CD14-positive monocyte (primary cell): ENCODE measurements around the gene CDH11. TPM values are rescaled to one million over a fixed set of nuclear protein-coding genes. Genes with fewer than 3 reads are reported as not detected.

Experiments
- DNase-seq, 3 donors: peaks; one replicate each; pipeline ENCODE4 v3.0.0-alpha.2; 2011 to 2022
- H2AFZ ChIP-seq: 2 replicates; pipeline ENCODE4 v1.6.0; 2012; ENCODE audit warnings: mild to moderate bottlenecking, low read depth, low read length, inconsistent platforms; ENCODE audit not compliant: insufficient read depth, poor library complexity, severe bottlenecking
- H3K27ac ChIP-seq, 2 donors: 1 replicate in 1 of 2; 2 replicates in 1 of 2; pipeline ENCODE4 v1.5.1; 2012 to 2013; ENCODE audit warnings: low read length in 2 of 2, control low read depth in 1 of 2, inconsistent platforms in 1 of 2, low read depth in 1 of 2, mild to moderate bottlenecking in 1 of 2
- H3K27me3 ChIP-seq, 2 donors: one replicate each; pipeline versions ENCODE4 v1.6.0 to v1.6.1; 2011 to 2013; ENCODE audit warnings: low read length in 2 of 2; ENCODE audit not compliant: control insufficient read depth in 2 of 2, insufficient read depth in 2 of 2
- H3K36me3 ChIP-seq, 2 donors: replicated peaks in 1 of 2; 1 replicate in 1 of 2; 2 replicates in 1 of 2; pipeline versions ENCODE4 v1.5.1 to v1.6.1; 2012 to 2013; ENCODE audit warnings: low read length in 2 of 2, control low read depth in 1 of 2, inconsistent platforms in 1 of 2, mild to moderate bottlenecking in 1 of 2; ENCODE audit not compliant: insufficient read depth in 2 of 2, control insufficient read depth in 1 of 2
- H3K4me1 ChIP-seq, 2 donors: 1 replicate in 1 of 2; 2 replicates in 1 of 2; pipeline versions ENCODE4 v1.5.1 to v1.6.1; 2012 to 2013; ENCODE audit warnings: low read length in 2 of 2, control low read depth in 1 of 2, inconsistent platforms in 1 of 2, mild to moderate bottlenecking in 1 of 2, moderate library complexity in 1 of 2; ENCODE audit not compliant: insufficient read depth in 2 of 2, control insufficient read depth in 1 of 2
- H3K4me2 ChIP-seq: replicated peaks from 2 replicates; pipeline ENCODE3; 2012; ENCODE audit warnings: low read length, moderate library complexity, mild to moderate bottlenecking; ENCODE audit not compliant: poor library complexity, severe bottlenecking; ENCODE audit errors: extremely low read depth
- H3K4me3 ChIP-seq, 3 experiments: fragments of 200-600 bp in 1 of 3; sonication (generic) in 1 of 3; replicated peaks in 1 of 3; 1 replicate in 2 of 3; 2 replicates in 1 of 3; pipeline ENCODE4 v1.5.1; 2011 to 2013; ENCODE audit warnings: low read length in 3 of 3, mild to moderate bottlenecking in 3 of 3, control low read depth in 2 of 3, low read depth in 2 of 3, inconsistent platforms in 1 of 3, moderate library complexity in 1 of 3
- H3K79me2 ChIP-seq: 2 replicates; pipeline ENCODE4 v1.6.0; 2012; ENCODE audit warnings: mild to moderate bottlenecking, control low read depth, inconsistent platforms, low read length, moderate library complexity; ENCODE audit not compliant: insufficient read depth
- H3K9ac ChIP-seq: 2 replicates; pipeline ENCODE4 v1.6.0; 2017; ENCODE audit warnings: low read length, mild to moderate bottlenecking; ENCODE audit not compliant: insufficient read depth, poor library complexity, severe bottlenecking
- H3K9me3 ChIP-seq, 2 donors: replicated peaks in 1 of 2; 1 replicate in 1 of 2; 2 replicates in 1 of 2; pipeline versions ENCODE4 v1.5.1 to v1.6.1; 2012 to 2013; ENCODE audit warnings: low read length in 2 of 2, control low read depth in 1 of 2; ENCODE audit not compliant: control insufficient read depth in 1 of 2, insufficient read depth in 1 of 2
- H4K20me1 ChIP-seq: 2 replicates; pipeline ENCODE4 v1.6.0; 2012; ENCODE audit warnings: mild to moderate bottlenecking, low read length, control low read depth, moderate library complexity; ENCODE audit not compliant: insufficient read depth
- H3K27ac Mint-ChIP-seq, 7 donors: one replicate each; pipeline ENCODE4 v1.8.0; 2020; ENCODE audit warnings: mild to moderate bottlenecking in 7 of 7, mixed read lengths in 7 of 7, moderate library complexity in 6 of 7, inconsistent platforms in 2 of 7
- H3K27me3 Mint-ChIP-seq, 3 donors: one replicate each; pipeline ENCODE4 v1.8.0; 2021 to 2022; ENCODE audit warnings: low read depth in 3 of 3, mild to moderate bottlenecking in 3 of 3, mixed read lengths in 3 of 3, moderate library complexity in 3 of 3, inconsistent platforms in 1 of 3
- H3K36me3 Mint-ChIP-seq, 2 donors: one replicate each; pipeline ENCODE4 v1.8.0; 2020; ENCODE audit warnings: mixed read lengths in 2 of 2, inconsistent platforms in 1 of 2, mild to moderate bottlenecking in 1 of 2
- H3K4me1 Mint-ChIP-seq: one replicate; pipeline ENCODE4 v1.8.0; 2020; ENCODE audit warnings: mild to moderate bottlenecking, mixed read lengths
- H3K4me3 Mint-ChIP-seq, 2 donors: one replicate each; pipeline ENCODE4 v1.8.0; 2020; ENCODE audit warnings: mild to moderate bottlenecking in 2 of 2, mixed read lengths in 2 of 2, moderate library complexity in 1 of 2
- H3K9me3 Mint-ChIP-seq, 7 donors: one replicate each; pipeline ENCODE4 v1.8.0; 2020 to 2022; ENCODE audit warnings: mixed read lengths in 7 of 7, mild to moderate bottlenecking in 6 of 7, moderate library complexity in 6 of 7, inconsistent platforms in 2 of 7
- CTCF ChIP-seq: fragments of 200-600 bp; IDR thresholded peaks from one replicate; pipeline ENCODE4 v1.8.0; 2022; ENCODE audit warnings: antibody characterized with exemption, mild to moderate bottlenecking
- WGBS: methylation state at CpG from one replicate; pipeline ENCODE4 v1.1.5; 2013; ENCODE audit warnings: missing lambda C conversion rate; ENCODE audit not compliant: insufficient coverage; 5-methylcytosine and 5-hydroxymethylcytosine counted together
- intact Hi-C, 2 donors: fragments of 100-400 bp; cut with micrococcal nuclease; formaldehyde crosslinking; loops; one replicate each; pipeline versions ENCODE4 v1.15.0 to v1.15.1; 2023
- polyA plus RNA-seq, 3 donors: library from polyadenylated mRNA; depleted of rRNA in 1 of 3; unstranded in 2 of 3; stranded (reverse) in 1 of 3; fragments of 300-500 nt in 2 of 3; fragments of >200 nt in 1 of 3; fragmentation: Illumina TruSeq in 2 of 3; gene quantifications; 1 replicate in 2 of 3; 2 replicates in 1 of 3; pipeline ENCODE4 v1.2.3, GENCODE V29; 2012 to 2021

The CDH11 gene
- polyA plus RNA-seq, 3 donors = not detected

- intact Hi-C loops = no loop called here
- no peaks in the 10 kb centered on the region for H3K36me3 ChIP-seq
Observed at GRCh38 chr16:64977206-64977920, 144.5 kb downstream of the CDH11 start.

DNA sequence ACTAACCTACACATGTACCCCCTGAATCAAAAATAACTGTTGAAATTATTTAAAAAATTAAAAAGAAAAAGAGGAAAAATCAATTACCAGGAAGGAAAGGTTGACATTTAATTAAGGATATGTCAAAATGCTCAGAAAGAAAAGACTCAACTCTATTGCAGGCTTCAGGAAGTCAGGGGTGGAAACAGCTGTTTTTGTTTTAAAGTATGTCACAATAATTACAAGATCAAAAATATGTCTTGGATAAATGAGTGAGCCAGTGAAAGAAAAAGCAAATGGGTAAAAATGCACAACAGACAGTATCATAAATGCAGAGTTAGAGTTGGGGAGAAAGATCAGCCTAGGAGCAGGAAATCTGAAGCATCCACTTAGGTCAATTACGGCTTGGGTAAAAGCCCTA is 146.0 kb downstream of the CDH11 start:
- H3K79me2 ChIP-seq = no peaks in the 10 kb centered on the region
- Mint-ChIP-seq H3K36me3 (no peaks in the 10 kb centered on the region), H3K27ac (no peak overlapping the region), H3K9me3 (peaks cover 0 to 8% (median 1%) of the 10 kb centered on the region in 7 donors), H3K4me3 (no peak overlapping the region), H3K27me3 (peaks cover 0 to 2% (median 0%) of the 10 kb centered on the region in 3 donors), H3K4me1 (no peaks in the 10 kb centered on the region)
- H3K27ac ChIP-seq = no peak overlapping the region
- H3K4me2 ChIP-seq = no peak overlapping the region
- H4K20me1 ChIP-seq = no peaks in the 10 kb centered on the region
- 75% methylated on average over 1 of the region's 1 CpG for WGBS
- no peaks in the 10 kb centered on the region for H3K27me3 ChIP-seq
- H3K36me3 ChIP-seq = no peaks in the 10 kb centered on the region
- no peak for TF ChIP-seq CTCF
- H3K9ac ChIP-seq = no peak overlapping the region
- no peak overlapping the region for H3K4me3 ChIP-seq
- no peak for DNase-seq
- H3K4me1 ChIP-seq = no peaks in the 10 kb centered on the region
- H2AFZ ChIP-seq = no peak overlapping the region
- no peaks in the 10 kb centered on the region for H3K9me3 ChIP-seq
- intact Hi-C loops = no loop called here

More at GRCh38 chr16:64977206-64977920, 144.5 kb downstream of the CDH11 start:
- H3K27ac Mint-ChIP-seq = no peak overlapping the region
- Histone ChIP-seq H3K79me2 (no peaks in the 10 kb centered on the region), H4K20me1 (no peaks in the 10 kb centered on the region), H3K9ac (no peak overlapping the region), H2AFZ (no peak overlapping the region), H3K4me3 (no peak overlapping the region), H3K4me1 (no peaks in the 10 kb centered on the region), H3K27me3 (no peaks in the 10 kb centered on the region), H3K9me3 (no peaks in the 10 kb centered on the region), H3K27ac (no peak overlapping the region), H3K4me2 (no peak overlapping the region)
- H3K36me3 Mint-ChIP-seq = no peaks in the 10 kb centered on the region
- 40% methylated on average over 1 of the region's 4 CpGs for WGBS
- TF ChIP-seq CTCF = no peak
- peaks cover 0 to 2% (median 0%) of the 10 kb centered on the region in 3 donors for H3K27me3 Mint-ChIP-seq
- H3K4me1 Mint-ChIP-seq = no peaks in the 10 kb centered on the region
- H3K4me3 Mint-ChIP-seq = no peak overlapping the region
- no peak for DNase-seq
- H3K9me3 Mint-ChIP-seq = peaks cover 0 to 8% (median 1%) of the 10 kb centered on the region in 7 donors
